H9 (cell line): Measurements from ENCODE around the gene TAF5L. TPM values are rescaled to one million over a fixed set of nuclear protein-coding genes. Genes with fewer than 3 reads are reported as not detected.
A peak's percentile ranks its signal among the peaks of the same experiment; 100 is the strongest.

Experiments
- DNase-seq: peaks from one replicate; pipeline ENCODE4 v3.0.0-alpha.2; 2017
- H2AFZ ChIP-seq: one replicate; pipeline ENCODE4 v1.6.1; 2013; ENCODE audit warnings: mild to moderate bottlenecking, low read length, control low read depth, moderate library complexity
- H2AK5ac ChIP-seq: 2 replicates; pipeline ENCODE4 v1.6.1; 2013; ENCODE audit warnings: low read length, control low read depth, mixed read lengths; ENCODE audit not compliant: insufficient read length
- H2BK120ac ChIP-seq: one replicate; pipeline ENCODE4 v1.6.1; 2013; ENCODE audit warnings: low read depth, mild to moderate bottlenecking, low read length, control low read depth, inconsistent platforms; ENCODE audit not compliant: poor library complexity, severe bottlenecking
- H2BK12ac ChIP-seq: 2 replicates; pipeline ENCODE4 v1.6.1; 2013; ENCODE audit warnings: low read length, control low read depth, mixed read lengths, low read depth; ENCODE audit not compliant: insufficient read length
- H2BK15ac ChIP-seq: 2 replicates; pipeline ENCODE4 v1.6.1; 2013; ENCODE audit warnings: low read depth, low read length, control low read depth
- H2BK20ac ChIP-seq: one replicate; pipeline ENCODE4 v1.6.1; 2013; ENCODE audit warnings: low read depth, mild to moderate bottlenecking, low read length, control low read depth, inconsistent platforms; ENCODE audit not compliant: poor library complexity, severe bottlenecking
- H2BK5ac ChIP-seq: 2 replicates; pipeline ENCODE4 v1.6.1; 2013; ENCODE audit warnings: low read length, control low read depth, mixed read lengths; ENCODE audit not compliant: insufficient read length
- H3K14ac ChIP-seq: 2 replicates; pipeline ENCODE4 v1.6.1; 2013; ENCODE audit warnings: low read length, control low read depth; ENCODE audit not compliant: insufficient read depth
- H3K18ac ChIP-seq: 2 replicates; pipeline ENCODE4 v1.6.1; 2013; ENCODE audit warnings: low read depth, mild to moderate bottlenecking, mixed read lengths, low read length, control low read depth; ENCODE audit not compliant: insufficient read length
- H3K23ac ChIP-seq: 2 replicates; pipeline ENCODE4 v1.6.1; 2013; ENCODE audit warnings: low read length, control low read depth, mixed read lengths, low read depth; ENCODE audit not compliant: insufficient read length
- H3K23me2 ChIP-seq: 2 replicates; pipeline ENCODE4 v1.6.1; 2013; ENCODE audit warnings: low read depth, mild to moderate bottlenecking, mixed read lengths, low read length, control low read depth; ENCODE audit not compliant: insufficient read length, poor library complexity, severe bottlenecking
- H3K27ac ChIP-seq: 2 replicates; pipeline ENCODE4 v1.5.1; 2013; ENCODE audit warnings: low read length, control low read depth, mixed read lengths, low read depth; ENCODE audit not compliant: insufficient read length
- H3K27me3 ChIP-seq: 2 replicates; pipeline ENCODE4 v1.6.1; 2013; ENCODE audit warnings: low read length, control low read depth, inconsistent platforms; ENCODE audit not compliant: insufficient read depth
- H3K4ac ChIP-seq: 2 replicates; pipeline ENCODE4 v1.6.1; 2013; ENCODE audit warnings: low read depth, mild to moderate bottlenecking, control low read depth, inconsistent platforms, low read length, moderate library complexity
- H3K4me1 ChIP-seq: 2 replicates; pipeline ENCODE4 v1.6.1; 2013; ENCODE audit warnings: low read length, control low read depth, inconsistent platforms; ENCODE audit not compliant: insufficient read depth
- H3K4me2 ChIP-seq: 2 replicates; pipeline ENCODE4 v1.6.1; 2013; ENCODE audit warnings: low read length, control low read depth, mixed read lengths; ENCODE audit not compliant: insufficient read length, insufficient read depth
- H3K56ac ChIP-seq: 2 replicates; pipeline ENCODE4 v1.6.1; 2013; ENCODE audit warnings: low read depth, mild to moderate bottlenecking, mixed read lengths, low read length, control low read depth; ENCODE audit not compliant: insufficient read length
- H3K79me1 ChIP-seq: 2 replicates; pipeline ENCODE4 v1.6.1; 2013; ENCODE audit warnings: low read depth, mild to moderate bottlenecking, moderate library complexity, low read length, control low read depth, inconsistent platforms; ENCODE audit not compliant: insufficient read depth, poor library complexity, severe bottlenecking
- H3K79me2 ChIP-seq: 2 replicates; pipeline ENCODE4 v1.6.1; 2013; ENCODE audit warnings: low read length, control low read depth, inconsistent platforms; ENCODE audit not compliant: insufficient read depth
- H3K9ac ChIP-seq: 2 replicates; pipeline ENCODE4 v1.6.1; 2013; ENCODE audit warnings: low read length, control low read depth, mixed read lengths; ENCODE audit not compliant: insufficient read length; ENCODE audit errors: extremely low read depth
- H3K9me3 ChIP-seq: one replicate; pipeline ENCODE4 v1.6.1; 2013; ENCODE audit warnings: low read depth, low read length, inconsistent platforms; ENCODE audit not compliant: control insufficient read depth
- H3T11ph ChIP-seq: one replicate; pipeline ENCODE4 v1.6.1; 2013; ENCODE audit warnings: mild to moderate bottlenecking, low read length, control low read depth, inconsistent platforms
- H4K20me1 ChIP-seq: one replicate; pipeline ENCODE4 v1.6.1; 2013; ENCODE audit not compliant: control insufficient read depth, insufficient read length, insufficient read depth
- H4K5ac ChIP-seq: 2 replicates; pipeline ENCODE4 v1.6.1; 2013; ENCODE audit warnings: low read depth, mild to moderate bottlenecking, mixed read lengths, low read length, control low read depth; ENCODE audit not compliant: insufficient read length
- H4K8ac ChIP-seq: replicated peaks from 2 replicates; pipeline ENCODE4 v1.6.1; 2013; ENCODE audit warnings: low read length, control low read depth, mixed read lengths, low read depth; ENCODE audit not compliant: insufficient read length
- H4K91ac ChIP-seq: 2 replicates; pipeline ENCODE4 v1.6.1; 2013; ENCODE audit warnings: low read depth, mild to moderate bottlenecking, moderate library complexity, mixed read lengths, low read length, control low read depth; ENCODE audit not compliant: insufficient read length
- H3K27ac Mint-ChIP-seq, 3 experiments: 2 replicates in 2 of 3; 3 replicates in 1 of 3; pipeline ENCODE4 v1.8.0; 2020 to 2021; ENCODE audit warnings: mixed read lengths in 3 of 3, mild to moderate bottlenecking in 1 of 3, moderate library complexity in 1 of 3
- H3K27me3 Mint-ChIP-seq: 2 replicates; pipeline ENCODE4 v1.8.0; 2021; ENCODE audit warnings: low read depth, mild to moderate bottlenecking, moderate library complexity, mixed read lengths
- H3K36me3 Mint-ChIP-seq, 3 experiments: 2 replicates in 2 of 3; 3 replicates in 1 of 3; pipeline ENCODE4 v1.8.0; 2020 to 2021; ENCODE audit warnings: low read depth in 3 of 3, mixed read lengths in 3 of 3; ENCODE audit not compliant: insufficient read depth in 1 of 3
- H3K4me1 Mint-ChIP-seq, 2 experiments: 2 replicates each; pipeline ENCODE4 v1.8.0; 2020; ENCODE audit warnings: mixed read lengths in 2 of 2
- H3K4me3 Mint-ChIP-seq, 2 experiments: 2 replicates in 1 of 2; 3 replicates in 1 of 2; pipeline ENCODE4 v1.8.0; 2020 to 2021; ENCODE audit warnings: mild to moderate bottlenecking in 2 of 2, mixed read lengths in 2 of 2, moderate library complexity in 1 of 2
- H3K9me3 Mint-ChIP-seq, 2 experiments: 2 replicates in 1 of 2; 3 replicates in 1 of 2; pipeline ENCODE4 v1.8.0; 2020; ENCODE audit warnings: mild to moderate bottlenecking in 2 of 2, mixed read lengths in 2 of 2, moderate library complexity in 1 of 2
- WGBS: extraction: QIAGEN DNeasy Blood & Tissue Kit; methylation state at CpG from one replicate; pipeline ENCODE4 v1.1.7; 2013; ENCODE audit warnings: missing lambda C conversion rate, low lambda C conversion rate, mixed read lengths; ENCODE audit not compliant: insufficient read length; ENCODE audit errors: extremely low coverage; 5-methylcytosine and 5-hydroxymethylcytosine counted together
- total RNA-seq: library from RNA; stranded (reverse); gene quantifications from 2 replicates; pipeline ENCODE4 v1.2.1, GENCODE V29; 2021
- TF ChIP-seq, protein P1 (sequence below): fragments of 200-600 bp; sonication (generic); conservative IDR thresholded peaks from 3 replicates; pipeline ENCODE4 v1.8.0; 2021; ENCODE audit warnings: antibody characterized with exemption, mild to moderate bottlenecking

The TAF5L gene
- total RNA-seq, 1 experiment from 2014 or later, result 30.3 TPM

DNA sequence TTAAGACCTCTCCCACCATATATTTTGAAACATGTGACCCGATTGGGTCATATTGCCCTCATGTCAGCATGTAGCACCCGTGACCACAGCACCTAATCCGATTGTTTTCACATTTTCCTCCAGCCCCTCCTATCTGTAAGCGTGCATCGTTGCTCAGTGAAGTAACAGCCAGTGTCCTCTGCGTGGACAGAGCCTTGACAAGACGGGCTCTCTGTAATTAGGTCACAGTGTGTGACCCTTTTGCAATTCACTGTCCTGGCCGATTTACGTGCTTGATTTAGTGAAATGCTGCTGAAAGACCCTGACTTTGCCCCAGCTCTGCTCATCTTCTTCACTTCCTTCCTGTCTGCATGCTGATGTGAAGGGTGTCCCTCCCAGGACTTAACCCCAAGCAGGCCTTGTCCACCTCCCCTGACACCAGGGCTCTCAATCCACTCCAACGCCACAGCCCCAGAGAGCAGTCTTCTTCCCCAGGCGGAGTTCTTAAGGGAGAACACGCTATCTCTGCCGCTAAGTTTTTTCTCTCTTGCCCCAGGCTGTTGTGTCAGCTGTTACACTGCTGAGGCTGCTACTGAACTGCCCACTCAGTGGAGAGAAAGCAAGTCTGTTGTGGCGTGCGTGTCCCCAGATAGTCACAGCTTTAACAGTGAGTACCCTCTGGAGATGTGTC is 19.5 kb upstream of the TAF5L start:
- H3K4me1 Mint-ChIP-seq, result no peaks in the 10 kb centered on the region
- no peak overlapping the region for H4K91ac ChIP-seq
- H3K4me3 Mint-ChIP-seq, result no peak overlapping the region
- H2AFZ ChIP-seq, result no peak overlapping the region
- H3K56ac ChIP-seq, result no peak overlapping the region
- no peaks in the 10 kb centered on the region for H4K20me1 ChIP-seq
- H3K9me3 ChIP-seq, result no peaks in the 10 kb centered on the region
- H3K79me1 ChIP-seq, result peaks cover 2% of the 10 kb centered on the region
- no peaks in the 10 kb centered on the region for H3K27me3 Mint-ChIP-seq
- no peak overlapping the region for H2BK120ac ChIP-seq
- H3K14ac ChIP-seq, result no peak overlapping the region
- TF ChIP-seq, protein P1, sequence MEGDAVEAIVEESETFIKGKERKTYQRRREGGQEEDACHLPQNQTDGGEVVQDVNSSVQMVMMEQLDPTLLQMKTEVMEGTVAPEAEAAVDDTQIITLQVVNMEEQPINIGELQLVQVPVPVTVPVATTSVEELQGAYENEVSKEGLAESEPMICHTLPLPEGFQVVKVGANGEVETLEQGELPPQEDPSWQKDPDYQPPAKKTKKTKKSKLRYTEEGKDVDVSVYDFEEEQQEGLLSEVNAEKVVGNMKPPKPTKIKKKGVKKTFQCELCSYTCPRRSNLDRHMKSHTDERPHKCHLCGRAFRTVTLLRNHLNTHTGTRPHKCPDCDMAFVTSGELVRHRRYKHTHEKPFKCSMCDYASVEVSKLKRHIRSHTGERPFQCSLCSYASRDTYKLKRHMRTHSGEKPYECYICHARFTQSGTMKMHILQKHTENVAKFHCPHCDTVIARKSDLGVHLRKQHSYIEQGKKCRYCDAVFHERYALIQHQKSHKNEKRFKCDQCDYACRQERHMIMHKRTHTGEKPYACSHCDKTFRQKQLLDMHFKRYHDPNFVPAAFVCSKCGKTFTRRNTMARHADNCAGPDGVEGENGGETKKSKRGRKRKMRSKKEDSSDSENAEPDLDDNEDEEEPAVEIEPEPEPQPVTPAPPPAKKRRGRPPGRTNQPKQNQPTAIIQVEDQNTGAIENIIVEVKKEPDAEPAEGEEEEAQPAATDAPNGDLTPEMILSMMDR, result no peak
- H2BK20ac ChIP-seq, result no peak overlapping the region
- no peak overlapping the region for H2AK5ac ChIP-seq
- peaks cover 5% of the 10 kb centered on the region; the same call in 1 of the 2 replicates for H3K79me2 ChIP-seq
- H3K9ac ChIP-seq, result no peak overlapping the region
- H4K8ac ChIP-seq, result no peak overlapping the region
- H3T11ph ChIP-seq, result no peak overlapping the region
- H3K27ac ChIP-seq, result no peak overlapping the region
- H2BK5ac ChIP-seq, result no peak overlapping the region
- no peaks in the 10 kb centered on the region for H3K27me3 ChIP-seq
- H3K36me3 Mint-ChIP-seq, result peaks cover 35 to 85% (median 58%) of the 10 kb centered on the region in 3 experiments; a peak in 6 of 7 replicates
- no peak overlapping the region for H4K5ac ChIP-seq
- no peaks in the 10 kb centered on the region for H3K4me1 ChIP-seq
- no CpG with 5 or more reads among the region's 15 CpGs for WGBS
- no peak for DNase-seq
- H2BK12ac ChIP-seq, result no peak overlapping the region
- H3K23me2 ChIP-seq, result no peaks in the 10 kb centered on the region
- H3K4me2 ChIP-seq, result no peak overlapping the region
- H3K27ac Mint-ChIP-seq, result peak overlapping the region in 1 of 3 experiments; percentile 8; a peak in 1 of 7 replicates
- no peak overlapping the region for H3K18ac ChIP-seq
- H3K4ac ChIP-seq, result no peak overlapping the region
- no peaks in the 10 kb centered on the region for H3K9me3 Mint-ChIP-seq
- no peak overlapping the region for H2BK15ac ChIP-seq
- H3K23ac ChIP-seq, result no peak overlapping the region
